WTC11 (cell line): ENCODE data around the gene UBE2J2.
"Not testable (repeated sequence)": the region's sequence is repeated elsewhere in the genome, so short reads cannot be mapped to it uniquely, and the experiment has no call there.

Source experiments
- CTCF ChIP-seq: fragments of 200-600 bp; IDR thresholded peaks from 2 replicates; pipeline ENCODE4 v1.8.0; 2022; ENCODE audit warnings: antibody characterized with exemption
- ETV6 ChIP-seq: sonication (generic); formaldehyde crosslinking; IDR thresholded peaks from 2 replicates; pipeline ENCODE4 v1.8.1; 2022; ENCODE audit warnings: mild to moderate bottlenecking, missing genetic modification reagents
- MAX ChIP-seq: sonication (generic); formaldehyde crosslinking; IDR thresholded peaks from 2 replicates; pipeline ENCODE4 v1.8.0; 2022; ENCODE audit warnings: mild to moderate bottlenecking, missing genetic modification reagents
- USF1 ChIP-seq: sonication (generic); formaldehyde crosslinking; IDR thresholded peaks from 2 replicates; pipeline ENCODE4 v1.8.0; 2022; ENCODE audit warnings: mild to moderate bottlenecking, missing genetic modification reagents

- TF ChIP-seq CTCF; MAX (CRISPR knock-in tag); ETV6 (CRISPR knock-in tag); USF1 (CRISPR knock-in tag): not testable (repeated sequence)
Measured at GRCh38 chr1:1316199-1316598, 42.5 kb upstream of the UBE2J2 start.
